Nucleus accumbens (tissue), 56 donors: ENCODE results near the gene MIA3.
A peak's percentile ranks its signal among the peaks of the same experiment; 100 is the strongest.
"Not testable (repeated sequence)": the region's sequence is repeated elsewhere in the genome, so short reads cannot be mapped to it uniquely, and the experiment has no call there.

Source experiments
- DNase-seq, 56 donors: peaks; one replicate each; lab custom pipeline; 2025; lab: John Stamatoyannopoulos, UW

MIA3 gene

GRCh38 chr1:222618001-222618879 lies at the start of gene MIA3:
Gene MIA3, plus strand, starts transcription at chr1:222618097. Its CDS starts 14 bp downstream, at chr1:222618111.
- DNase-seq, result peak in 49 of 56 donors; percentile 25 to 96 (median 80)

GRCh38 chr1:222570837-222571236 lies 47.1 kb upstream of the MIA3 start:
- DNase-seq, result no peak

GRCh38 chr1:222579316-222579715 lies 38.6 kb upstream of the MIA3 start:
- DNase-seq, result no peak

DNA sequence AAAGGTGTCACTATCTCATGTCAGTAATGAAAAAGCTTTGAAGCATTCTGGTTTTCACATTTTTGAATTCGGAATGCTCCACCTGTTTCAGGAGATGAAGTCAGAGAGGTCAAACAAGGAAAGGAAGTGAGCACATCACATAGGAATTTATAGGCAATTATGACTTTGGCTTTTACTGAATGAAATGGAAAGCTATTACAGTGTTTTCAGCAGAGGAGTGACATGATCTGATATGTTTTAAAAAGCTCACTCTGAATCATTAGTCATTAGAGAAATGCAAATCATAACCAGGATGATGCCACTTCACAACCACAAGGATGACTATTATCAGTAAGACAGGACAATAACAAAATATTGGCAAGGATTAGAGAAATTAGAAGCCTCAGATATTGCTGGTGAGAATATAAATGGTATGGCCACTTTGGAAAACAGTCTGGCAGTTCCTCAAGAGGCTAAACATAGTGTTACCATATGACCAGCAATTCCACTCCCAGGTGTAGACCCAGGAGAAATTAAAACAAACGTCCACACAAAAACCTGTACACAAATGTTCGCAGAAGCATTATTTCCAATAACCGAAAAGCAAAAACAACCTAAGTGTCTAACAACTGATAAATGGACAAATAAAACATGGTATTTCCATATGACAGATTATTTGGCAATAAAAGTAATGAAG lies 35.7 kb upstream of the MIA3 start:
- no peak for DNase-seq

- no peak for DNase-seq
Observed at GRCh38 chr1:222583079-222583478, 34.8 kb upstream of the MIA3 start.

DNA sequence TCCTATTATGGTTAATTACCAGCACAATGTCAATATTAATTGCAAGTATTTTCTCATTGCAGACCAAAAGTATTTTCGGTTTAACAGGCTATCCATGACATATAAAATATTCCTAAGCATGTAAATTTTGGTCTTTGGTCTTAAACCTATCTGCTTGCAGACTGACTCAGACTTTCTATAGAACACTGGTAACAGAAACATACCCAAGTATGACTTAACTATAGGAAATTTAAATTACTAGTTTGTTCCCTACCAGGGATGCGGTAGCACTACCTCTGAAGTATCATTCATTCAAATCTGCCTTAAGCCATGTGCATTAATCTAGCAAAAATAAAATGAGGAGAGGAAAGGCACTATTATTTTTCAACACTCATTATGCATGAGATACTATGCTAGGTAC lies 31.1 kb upstream of the MIA3 start:
- DNase-seq, result no peak

GRCh38 chr1:222588135-222588534 lies 29.8 kb upstream of the MIA3 start:
- DNase-seq, result no peak

DNA sequence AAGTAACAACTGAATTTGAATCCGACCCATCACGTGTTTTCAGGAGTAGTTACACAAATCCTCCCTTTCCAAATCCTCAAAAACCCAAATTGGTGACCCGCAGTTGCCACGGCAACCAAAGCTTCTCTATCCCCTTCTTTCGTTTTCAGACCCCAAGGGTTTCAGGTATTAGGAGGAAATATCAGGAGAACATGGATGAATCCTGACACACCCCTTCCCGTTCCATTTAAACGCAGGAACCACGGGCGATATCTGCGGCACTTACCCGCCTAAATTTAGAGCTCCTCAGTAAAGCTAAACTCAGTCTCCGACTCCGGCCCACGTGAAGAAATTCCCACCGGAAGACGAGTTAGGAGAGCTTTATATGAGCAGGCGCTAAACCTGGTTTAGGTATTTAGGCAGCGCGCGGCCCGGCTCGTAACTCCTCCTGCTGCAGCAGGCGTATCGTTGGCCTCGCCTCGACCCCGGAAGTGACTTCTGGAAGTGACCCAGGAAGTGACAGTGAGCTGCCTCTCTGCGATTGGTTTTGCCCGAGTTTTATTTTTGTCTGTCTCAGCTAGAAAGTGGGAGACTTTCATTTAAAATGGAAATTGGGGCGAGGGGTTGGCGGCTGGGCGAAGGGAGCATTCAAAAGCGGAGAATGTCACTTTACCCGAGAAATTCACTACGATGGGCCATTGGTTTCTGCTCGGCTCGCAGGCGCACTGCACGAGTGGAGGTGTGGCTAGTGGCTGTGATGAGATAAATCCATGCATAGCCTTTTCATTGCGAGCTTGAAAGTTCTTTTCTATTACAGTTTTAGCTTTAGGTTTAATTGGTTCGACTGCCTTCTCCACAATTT lies 28.2 kb upstream of the MIA3 start, which contains the start of gene TAF1A:
Gene TAF1A, minus strand, starts transcription at position 472 of the 841 bp plus-strand sequence.
- DNase-seq, result peak; percentile 19 to 91 (median 78)

DNA sequence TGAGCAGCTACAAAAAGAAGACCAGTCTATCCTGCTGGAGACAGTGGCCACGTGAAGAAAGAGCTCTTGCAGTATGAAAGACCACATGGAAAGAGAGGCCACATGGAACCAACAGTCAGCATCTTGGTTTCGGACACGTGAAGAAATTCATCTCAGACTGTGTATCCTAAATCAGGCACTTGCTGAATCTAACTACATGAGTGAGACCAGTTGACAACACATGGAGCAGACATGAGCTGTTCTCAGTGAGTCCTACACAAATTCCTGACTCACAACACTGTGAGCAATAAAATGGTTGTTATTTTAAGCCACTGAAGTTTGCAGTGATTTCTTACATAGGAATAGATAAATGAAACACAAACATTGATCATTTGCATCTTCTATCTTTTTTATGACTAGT lies 25.7 kb upstream of the MIA3 start:
- peak in 5 of 56 donors; percentile 2 to 58 (median 8) for DNase-seq

DNA sequence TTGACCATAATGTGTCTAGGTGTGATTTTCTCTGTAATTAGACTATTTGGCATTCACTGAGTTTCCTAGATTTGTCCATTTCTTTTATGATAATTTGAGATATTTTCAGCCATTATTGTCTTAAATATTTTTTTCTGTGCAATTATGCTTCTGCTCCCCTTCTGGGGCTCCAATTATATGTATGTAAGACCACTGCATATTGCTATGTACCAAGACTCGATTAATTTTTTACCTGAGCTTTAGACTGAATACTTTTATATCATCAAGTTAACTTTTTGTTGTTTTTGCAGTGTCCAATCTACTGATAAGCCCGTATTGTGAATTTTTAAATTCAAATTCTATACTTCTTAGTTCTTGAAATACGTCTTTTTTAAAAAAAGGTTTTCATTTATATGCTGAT lies 23.1 kb upstream of the MIA3 start:
- DNase-seq, result no peak

- DNase-seq, result no peak
Observed at GRCh38 chr1:222596696-222597095, 21.2 kb upstream of the MIA3 start.

GRCh38 chr1:222600281-222600680 lies 17.6 kb upstream of the MIA3 start:
- DNase-seq, result no peak

GRCh38 chr1:222601257-222601656 lies 16.6 kb upstream of the MIA3 start:
- no peak for DNase-seq

GRCh38 chr1:222606757-222607156 lies 11.1 kb upstream of the MIA3 start:
- DNase-seq, result no peak

GRCh38 chr1:222609111-222609510 lies 8.8 kb upstream of the MIA3 start:
- DNase-seq, result not testable (repeated sequence)

DNA sequence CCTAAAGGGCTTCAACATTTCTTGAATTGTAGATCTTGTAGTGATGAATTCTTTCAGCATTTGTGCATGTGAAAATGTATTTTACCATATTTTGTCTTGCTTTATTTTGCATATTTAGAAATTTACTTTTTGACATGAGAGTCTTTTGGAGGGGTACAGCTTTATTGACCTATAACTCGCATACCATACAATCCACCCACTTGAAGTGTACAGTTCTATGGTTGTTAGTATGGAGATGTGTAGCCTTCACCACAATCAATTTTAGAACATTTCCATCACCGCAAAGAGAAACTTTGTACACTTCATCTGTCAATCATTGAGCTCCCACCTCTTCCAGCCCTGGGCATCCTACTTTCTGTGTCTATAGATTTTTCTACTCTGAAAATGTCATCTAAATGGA lies 7.2 kb upstream of the MIA3 start:
- DNase-seq, result no peak

DNA sequence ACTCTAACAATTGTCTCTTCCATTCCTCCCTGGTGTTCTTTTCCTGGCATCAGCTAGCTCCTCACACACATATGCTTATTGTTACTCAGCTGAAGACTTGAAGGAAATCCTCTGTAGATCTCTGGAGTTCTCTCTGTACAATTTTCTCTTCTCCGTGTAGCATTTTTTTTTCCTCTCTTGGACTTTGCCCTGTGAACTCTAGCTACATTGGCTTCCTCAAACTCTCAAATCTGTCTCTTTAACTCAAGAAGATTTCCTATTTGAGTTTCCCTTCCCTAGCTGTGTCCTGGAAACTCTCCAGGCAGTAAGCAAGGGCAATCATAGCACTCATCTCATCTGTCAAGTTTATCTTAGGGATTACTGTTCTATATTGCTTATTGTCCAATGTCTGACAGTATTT lies 4.3 kb upstream of the MIA3 start:
- no peak for DNase-seq

- no peak for DNase-seq
Observed at GRCh38 chr1:222616525-222616924, 1.4 kb upstream of the MIA3 start.

GRCh38 chr1:222617367-222617951 lies 438 bp upstream of the MIA3 start:
- DNase-seq, result peak; percentile 33 to 97 (median 88)

DNA sequence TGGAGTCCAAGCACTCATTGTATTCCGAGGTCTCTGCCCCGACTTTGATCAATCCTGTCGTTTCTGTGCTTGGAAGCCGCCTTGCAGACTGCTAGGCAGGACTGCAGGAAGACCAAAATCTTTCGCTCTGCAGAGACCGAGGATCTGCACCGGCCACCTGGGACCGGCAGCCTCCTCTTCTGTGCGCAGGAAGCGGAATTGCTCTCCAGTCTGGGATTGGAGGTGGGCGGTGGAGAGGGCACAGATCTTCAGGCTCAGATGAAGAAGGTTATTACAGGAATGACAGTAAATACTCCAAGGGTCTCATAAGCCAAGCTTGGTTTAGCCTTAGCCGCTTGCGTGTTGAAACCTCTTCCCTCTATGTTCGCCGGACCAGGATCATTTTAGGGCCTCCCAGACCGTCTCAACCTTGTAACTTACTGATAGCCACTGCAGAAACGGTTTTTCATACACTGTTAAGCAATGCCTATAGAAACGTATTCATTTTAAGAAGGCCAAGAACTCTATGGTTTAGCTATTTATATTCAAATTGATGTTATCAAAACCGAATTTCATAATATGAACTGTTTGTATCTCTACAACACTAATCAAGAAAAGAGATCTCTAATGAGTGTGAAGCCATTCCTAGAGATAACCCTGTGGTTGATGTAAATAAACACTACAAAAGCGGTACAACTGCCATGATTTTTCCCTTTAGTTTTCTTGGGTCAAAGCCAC lies 1.1 kb downstream of the MIA3 start:
- peak in 20 of 56 donors; percentile 2 to 48 (median 26) for DNase-seq
